ENCODE measurements around the gene JPH3.

- no peak for TF ChIP-seq CTCF (conservative IDR thresholded peaks at IDR 0.05)
- TF ChIP-seq ZFX (IDR thresholded peaks at IDR 0.05) = no peak
These were observed 50.1 kb downstream of the JPH3 start for GRCh38 chr16:87652386-87652785.

Measured in C4-2B (cell line).